CD4-positive, alpha-beta T cell treated with Interleukin-6 for 4 hours (primary cell): ENCODE measurements around the gene C18orf63.

Source experiments
- DNase-seq: peaks from one replicate; pipeline ENCODE4 v3.0.0-alpha.2; 2020; ENCODE audit warnings: mixed read lengths

C18orf63 gene

DNA sequence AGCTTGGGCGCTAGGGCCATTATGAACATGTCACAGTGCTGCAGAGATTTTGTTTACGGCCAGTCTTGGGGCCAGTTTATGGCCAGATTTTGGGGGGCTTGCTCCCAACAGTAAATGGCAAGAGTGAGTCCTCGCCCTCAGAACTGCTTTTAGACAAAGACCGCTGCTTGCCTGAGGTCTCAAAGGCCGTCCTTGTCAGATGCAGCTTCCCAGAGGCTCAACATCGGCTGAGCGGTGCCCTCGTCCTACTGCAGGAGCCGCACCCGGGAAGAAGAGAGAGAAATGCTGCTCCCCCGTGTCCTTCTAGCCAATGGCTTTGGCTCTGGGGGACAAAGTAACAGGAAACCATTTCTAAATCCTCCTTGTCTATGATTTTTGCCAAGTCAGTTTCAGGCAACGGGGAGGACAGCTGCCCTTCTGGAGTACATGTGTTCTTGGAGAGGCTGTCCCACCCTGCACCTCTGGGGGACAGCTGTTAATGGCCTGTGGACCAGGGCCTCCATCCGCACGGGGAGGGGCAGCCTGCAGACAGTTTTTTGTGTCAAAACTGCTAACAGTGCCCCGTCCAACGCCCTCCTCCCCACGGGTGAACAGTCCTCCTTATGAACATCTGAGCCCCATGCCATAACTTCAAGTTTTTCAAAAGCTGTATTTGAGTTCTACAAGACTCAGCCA, 66.1 kb downstream of the C18orf63 start:
- DNase-seq = no peak

DNA sequence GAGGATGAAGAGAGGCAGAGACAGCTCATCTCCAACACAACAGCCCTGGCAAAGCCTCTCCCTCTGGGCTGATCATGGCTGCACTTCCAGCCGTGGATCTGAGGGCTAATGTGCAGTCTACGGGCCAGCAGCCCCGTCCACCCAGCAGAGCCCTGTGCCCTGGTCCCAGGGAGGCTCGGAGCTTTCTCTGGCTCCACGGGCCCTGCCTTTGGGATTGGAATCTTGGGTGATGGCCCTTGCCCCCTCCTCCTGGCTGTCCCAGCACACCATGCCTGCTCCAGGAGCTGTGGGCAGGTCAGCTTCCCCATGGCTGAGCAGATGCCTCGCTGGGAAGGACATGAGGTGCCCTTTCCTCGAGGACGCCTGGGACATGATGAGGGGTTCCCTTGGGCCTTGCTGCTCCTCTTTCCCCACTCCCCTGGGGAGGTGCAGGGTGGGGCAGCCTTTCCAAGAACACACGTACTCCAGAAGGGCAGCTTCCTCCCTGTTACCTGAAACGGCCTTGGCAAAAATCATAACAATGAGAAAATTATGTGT, 66.9 kb downstream of the C18orf63 start:
- DNase-seq = no peak

DNA sequence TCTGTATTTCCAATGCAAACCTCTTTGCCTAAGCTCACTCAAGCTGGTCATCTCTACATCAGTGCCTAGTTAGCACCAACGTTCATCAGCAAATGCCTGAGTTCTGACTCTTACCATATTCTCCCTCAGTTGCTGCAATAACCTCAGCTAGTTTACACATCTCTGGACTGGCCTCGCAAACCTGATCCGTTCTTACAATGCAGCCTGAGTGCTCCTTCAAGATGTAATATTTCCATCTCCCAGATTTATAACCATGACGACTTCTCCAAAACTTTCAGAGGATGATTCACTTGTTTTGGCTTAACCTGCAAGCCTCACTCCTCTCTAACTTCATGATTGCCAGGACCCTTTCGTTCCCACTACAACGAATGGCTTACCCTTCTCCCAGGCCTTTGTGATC, 71.7 kb downstream of the C18orf63 start:
- no peak for DNase-seq

DNA sequence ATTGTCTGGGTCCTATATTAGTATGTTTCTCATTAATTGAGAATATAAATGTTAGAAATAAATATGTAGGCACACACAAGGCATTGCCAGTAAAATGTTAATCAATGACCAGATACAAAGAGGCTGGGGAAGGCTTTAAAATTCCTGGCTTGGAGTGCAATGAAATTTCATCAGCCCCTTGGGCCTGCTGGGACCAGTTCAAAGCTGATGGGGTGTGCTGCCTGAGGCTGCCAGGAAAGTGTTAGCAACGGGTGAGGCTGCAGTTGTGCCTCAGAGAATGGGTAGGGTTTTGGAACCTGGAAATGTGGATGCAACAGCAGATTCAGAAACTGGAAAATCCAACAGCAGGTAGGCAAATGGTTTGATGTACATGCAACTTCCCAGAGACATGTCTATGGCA, 72.6 kb downstream of the C18orf63 start:
- DNase-seq = no peak

DNA sequence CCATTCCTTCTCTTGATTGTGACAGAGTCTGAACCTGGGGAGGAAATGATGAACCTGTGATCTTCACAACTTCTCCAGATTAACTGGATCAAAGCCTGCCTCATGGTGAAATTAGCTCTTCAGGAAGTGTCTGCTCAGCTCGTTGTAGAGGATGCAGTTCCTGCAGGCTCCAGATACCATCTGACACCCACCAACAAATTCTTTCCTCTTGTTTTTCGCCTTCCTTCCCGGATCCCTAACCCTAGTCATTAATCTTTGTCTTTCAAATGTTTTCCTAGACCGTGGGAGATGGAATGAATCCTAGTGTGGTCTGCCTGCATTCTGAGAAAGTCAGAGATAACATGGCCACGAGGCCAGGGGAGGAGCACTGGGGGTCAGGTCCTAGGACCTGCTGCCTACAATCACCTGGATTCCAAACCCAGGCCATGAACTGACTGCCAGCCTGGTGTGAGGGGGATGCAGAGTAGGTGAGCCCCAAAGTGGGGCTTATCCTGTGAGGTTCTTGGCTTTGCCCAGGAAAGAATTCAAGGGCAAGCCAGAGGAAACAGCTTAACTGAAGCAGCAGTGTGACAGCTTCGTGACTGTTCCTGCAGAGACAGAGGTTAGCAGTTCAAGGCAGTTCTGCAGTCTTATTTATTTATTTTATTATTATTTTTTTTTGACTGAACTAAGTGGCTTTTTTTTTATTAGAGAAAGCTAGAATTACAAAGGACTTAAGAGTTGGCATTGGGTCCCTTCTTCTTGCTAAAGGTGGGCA, 73.7 kb downstream of the C18orf63 start:
- no peak for DNase-seq

DNA sequence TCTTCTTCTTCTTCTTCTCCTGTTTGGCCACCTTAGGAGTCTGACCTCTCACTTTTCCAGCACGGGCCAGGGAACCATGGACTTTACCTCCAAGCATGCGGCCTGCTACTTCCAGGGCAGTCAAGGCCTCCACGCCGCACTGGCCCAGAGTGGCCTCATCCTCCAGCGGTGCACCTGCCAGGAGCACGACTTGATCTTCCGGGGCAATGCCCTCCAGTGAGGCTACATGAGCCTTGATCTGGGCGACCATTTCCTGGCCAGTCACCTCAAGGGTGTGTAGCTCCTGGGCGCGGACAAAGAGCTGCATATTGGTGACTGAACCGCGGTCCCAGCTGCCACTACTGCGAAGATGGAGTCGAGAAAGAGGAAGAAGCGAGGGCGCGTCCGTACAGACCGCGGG, 74.4 kb downstream of the C18orf63 start:
- no peak for DNase-seq

DNA sequence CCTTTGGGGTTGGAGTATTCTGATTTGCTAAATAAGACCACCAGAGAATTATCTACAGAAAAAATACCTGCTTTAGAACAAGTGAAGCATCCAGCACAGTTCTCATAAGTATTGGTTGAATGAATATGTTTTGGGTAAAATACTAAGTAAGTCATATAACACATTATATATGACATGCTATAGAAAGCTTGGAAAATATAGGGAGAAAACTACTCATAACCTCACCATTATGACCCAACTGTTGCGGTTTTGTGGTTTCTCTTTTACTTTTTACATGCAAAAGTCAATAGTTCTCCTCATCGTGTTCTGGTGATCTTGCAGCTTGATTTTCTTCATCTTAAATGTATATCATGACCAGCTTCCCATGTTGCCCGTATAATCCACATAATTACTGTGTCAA, 75.3 kb downstream of the C18orf63 start:
- no peak for DNase-seq

DNA sequence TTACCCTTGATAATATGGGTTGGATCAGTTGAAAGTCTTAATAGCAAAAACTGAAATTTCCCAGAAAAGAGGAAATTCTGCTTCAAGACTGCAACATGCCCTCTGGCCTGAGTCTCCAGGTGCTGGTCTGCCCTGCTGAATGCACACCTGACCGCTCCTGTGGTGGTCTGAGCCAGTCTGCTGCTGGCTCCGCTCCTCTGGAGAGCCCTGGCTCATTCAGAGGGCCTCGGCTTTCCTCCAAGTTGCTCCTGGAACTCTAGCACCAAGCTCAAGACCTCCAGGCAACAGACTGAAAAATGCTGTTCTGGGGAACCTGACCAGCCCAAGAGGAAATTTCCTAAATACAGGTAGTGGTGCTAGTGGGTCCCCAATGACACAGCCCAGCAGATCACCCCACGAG, 76.7 kb downstream of the C18orf63 start:
- no peak for DNase-seq

DNA sequence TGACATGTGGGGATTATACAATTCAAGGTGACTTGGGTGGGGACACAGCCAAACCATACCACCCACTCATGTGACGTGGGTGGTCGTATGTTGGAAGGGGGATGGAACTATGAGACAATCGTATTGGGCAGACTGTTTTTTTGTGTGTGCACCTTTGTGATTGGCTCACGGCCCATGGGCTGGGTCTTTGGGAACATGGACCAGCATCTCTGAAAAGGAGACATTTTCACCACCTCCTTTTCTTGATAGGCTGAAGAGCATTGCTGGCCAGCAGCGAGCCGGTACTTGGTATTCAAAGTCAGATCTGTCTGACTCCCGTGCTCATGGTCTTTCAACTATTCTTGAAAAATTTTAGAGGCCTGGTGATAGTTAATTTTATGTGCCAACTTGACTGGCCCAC, 79.4 kb downstream of the C18orf63 start:
- DNase-seq = no peak

DNA sequence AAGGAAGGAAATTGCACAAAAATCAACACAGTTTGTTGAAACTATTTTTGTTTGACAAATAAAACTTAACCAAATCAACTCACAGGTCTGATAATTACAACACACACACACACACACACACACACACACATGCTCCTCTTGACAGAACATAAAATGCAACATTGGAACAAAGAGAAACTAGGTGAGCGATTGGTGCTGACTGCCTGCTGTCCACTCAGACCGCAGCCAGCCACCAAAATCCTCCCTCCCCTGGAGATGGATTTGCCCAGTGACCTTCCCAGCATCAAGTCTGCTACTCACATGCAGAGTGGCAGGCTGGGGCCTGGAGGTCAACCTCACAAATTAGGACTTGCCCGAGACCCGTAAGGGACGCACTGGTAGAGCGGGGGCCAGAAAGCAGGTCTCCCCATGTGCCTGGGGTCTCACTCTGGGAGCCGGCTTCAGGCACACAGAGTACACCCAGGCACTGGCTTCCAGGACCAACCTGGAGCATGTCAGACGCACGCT, 80.1 kb downstream of the C18orf63 start:
- DNase-seq = no peak

DNA sequence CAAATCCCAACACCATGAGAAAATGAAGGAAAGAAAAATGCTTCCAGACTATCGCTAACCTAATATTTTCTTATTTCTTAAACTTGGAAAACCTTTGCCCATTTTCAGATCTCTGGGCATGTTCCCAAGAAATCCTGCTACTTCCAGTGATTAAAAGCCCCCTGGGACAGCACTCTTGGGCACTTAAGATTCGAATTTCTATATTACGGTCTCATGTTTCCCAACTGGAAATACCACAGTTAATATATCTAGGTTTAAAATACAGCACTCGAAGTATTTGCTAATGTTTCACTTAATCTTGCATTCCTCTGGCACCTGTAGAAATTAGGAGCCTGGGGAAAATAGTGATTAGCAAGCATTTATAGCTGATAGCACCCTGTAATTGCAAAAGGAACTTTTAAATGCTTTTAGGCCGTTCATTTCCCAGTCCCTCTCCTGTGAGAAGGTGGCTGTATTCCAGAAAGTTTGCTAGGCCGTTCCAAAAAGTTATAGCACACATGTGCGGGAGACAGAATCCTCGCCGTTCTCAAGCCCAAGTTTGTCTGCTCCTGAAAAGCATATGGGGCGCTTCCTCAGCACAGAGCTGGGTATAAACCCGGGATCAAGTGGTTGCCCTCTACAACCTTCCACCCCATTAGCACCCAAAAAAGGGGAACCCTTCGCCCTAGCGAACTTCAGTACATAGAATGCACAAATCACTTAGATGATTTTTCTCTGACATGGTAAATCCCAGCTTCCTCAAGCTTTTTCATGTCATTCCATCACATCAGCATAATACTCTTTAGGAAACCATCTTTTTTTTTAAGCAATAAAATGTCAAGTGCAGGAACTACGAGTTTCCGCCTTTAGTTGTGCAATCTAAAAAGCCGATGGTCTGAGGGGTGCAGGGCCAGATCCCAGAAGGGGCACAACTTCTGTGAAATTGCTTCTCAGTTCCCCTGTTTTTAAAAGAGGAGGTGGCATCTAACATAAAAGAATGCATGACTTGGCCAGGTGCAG, 80.8 kb downstream of the C18orf63 start:
- no peak for DNase-seq

DNA sequence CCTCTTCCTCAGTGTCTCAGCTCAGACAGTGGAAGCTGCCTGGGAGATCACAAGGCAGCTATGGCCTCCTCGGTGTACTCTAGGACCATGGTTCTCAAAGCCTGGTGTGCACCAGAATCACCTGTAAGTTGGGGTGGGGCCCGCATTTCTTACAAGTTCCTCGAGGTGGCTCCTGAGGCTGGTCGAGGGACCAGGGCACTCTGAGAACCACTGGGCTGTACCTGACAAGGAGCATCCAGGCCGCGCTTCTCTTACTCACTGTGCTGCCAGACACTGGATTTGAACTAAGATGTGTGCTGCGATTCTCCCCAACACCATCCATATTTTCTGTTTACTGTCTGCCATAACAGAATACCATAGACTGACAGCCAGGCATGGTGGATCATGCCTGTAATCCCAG, 81.9 kb downstream of the C18orf63 start:
- no peak for DNase-seq

DNA sequence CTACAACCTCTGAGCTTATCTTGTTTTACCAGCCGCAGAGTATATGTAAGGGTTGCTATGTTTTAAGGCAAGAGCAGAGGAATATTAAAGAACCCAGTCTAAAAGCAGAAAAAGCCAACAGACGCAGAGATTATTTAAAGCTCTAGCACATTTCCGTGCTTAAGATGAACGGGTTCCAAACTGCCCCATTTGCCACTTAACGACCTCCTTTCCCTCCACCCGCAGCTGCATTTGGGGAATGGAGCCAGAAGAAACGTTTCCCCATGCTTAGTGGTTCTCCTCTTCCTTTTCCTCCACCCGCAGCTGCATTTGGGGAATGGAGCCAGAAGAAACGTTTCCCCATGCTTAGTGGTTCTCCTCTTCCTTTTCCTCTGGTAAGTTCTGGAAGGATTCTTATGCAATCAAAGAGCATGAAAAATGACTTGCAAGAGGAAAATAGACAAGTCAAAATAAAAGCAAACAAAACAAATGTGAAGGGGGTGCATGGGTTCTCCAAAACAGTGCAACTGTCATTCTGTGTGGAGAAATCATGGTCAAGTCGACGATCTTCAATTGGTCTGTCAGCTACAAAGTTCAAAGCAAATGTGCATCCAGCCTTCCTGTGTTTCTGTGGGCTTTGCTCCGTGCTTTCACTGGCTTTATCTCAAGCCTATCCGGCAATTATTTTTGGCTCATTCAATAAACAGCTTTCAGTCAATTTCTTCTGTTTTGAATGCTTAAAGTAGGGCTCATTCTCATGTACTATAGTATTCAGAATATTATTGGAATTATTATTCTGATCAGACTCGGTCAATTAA, 83.7 kb downstream of the C18orf63 start:
- DNase-seq = no peak

DNA sequence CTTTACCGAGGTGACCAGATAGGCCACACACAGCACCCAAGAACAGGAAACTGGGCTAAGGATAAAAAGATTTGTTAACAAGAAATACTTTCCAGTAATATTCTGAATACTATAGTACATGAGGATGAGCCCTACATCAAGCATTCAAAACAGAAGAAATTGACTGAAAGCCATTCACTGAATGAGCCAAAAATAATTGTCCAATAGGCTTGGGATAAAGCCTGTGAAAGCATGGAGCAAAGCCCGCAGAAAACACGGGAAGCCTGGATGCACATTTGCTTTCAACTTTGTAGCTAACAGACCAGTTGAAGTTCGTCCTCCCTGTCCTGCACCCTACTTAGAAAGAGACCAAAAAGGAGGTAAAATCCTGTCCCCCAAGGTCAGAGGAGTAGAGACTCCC, 85.2 kb downstream of the C18orf63 start:
- DNase-seq = no peak

DNA sequence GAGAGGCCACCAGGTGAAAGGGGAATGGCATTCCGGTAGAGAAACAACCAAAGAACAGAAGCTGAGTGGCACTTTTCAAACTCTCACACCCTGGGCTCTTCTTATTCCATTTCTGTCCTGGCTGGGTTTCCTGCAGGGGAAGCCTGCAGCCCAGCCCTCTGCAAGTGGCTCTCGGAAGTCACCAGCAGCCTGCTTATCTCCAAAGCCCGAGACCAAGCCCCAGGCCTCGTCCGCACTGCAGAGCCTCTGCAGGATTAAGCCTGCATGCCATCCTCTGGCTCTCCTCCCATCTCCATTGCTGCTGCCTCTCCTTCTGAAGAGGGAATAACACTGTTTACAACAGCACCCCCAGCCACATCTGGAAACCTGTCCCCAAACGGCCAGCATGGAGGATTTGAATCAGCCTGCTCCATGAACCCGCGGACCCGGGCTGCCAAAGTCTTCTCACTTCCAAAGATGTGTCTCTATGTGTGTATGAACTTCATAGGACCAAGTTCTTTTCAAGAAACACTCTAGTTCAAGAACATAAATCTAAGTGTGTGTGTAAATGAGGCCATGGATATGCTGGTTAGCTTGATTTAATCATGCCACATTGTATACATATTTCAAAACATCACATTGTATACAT, 87.3 kb downstream of the C18orf63 start:
- DNase-seq = no peak

DNA sequence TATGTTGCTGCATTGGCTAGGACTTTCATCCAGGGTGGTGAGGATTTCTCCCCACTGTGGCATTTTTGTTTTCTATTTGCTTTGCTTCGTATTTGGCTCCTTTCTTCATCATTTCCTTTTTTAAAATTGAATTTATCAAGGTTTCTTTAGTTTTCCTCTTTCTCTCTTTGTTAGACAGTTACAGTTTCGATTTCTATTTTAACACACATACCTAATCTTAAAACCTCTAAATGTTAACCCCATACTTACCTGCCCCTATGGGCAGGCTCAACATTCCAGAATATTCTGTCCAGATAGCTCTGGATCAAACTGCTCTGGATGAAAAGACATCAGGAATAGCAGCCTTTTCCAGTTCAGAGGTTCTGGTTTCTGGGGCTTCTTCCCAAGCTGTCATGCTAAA, 92.2 kb downstream of the C18orf63 start:
- DNase-seq = no peak
